GM21825 (cell line): ENCODE data around the gene RABIF.
A peak's percentile ranks its signal among the peaks of the same experiment; 100 is the strongest.

ENCODE experiments used
- ATAC-seq: cut with Tn5 transposase; IDR thresholded peaks from one replicate; pipeline ENCODE4 v1.9.1; 2021; ENCODE audit warnings: mild to moderate bottlenecking, moderate library complexity; ENCODE audit not compliant: unreplicated experiment

Gene RABIF

GRCh38 chr1:202879128-202879527, 9.8 kb downstream of the RABIF start:
- ATAC-seq: no peak

GRCh38 chr1:202873026-202873425, 15.9 kb downstream of the RABIF start:
- ATAC-seq: no peak

- no peak for ATAC-seq
Observed at GRCh38 chr1:202871367-202871766, 17.6 kb downstream of the RABIF start.

GRCh38 chr1:202862679-202863560, 26.0 kb downstream of the RABIF start:
- no peak for ATAC-seq

- ATAC-seq: peak; percentile 83
Observed at GRCh38 chr1:202861420-202862132, 27.4 kb downstream of the RABIF start.

GRCh38 chr1:202860744-202861419, 28.1 kb downstream of the RABIF start:
- ATAC-seq: no peak

GRCh38 chr1:202858789-202859414, 30.0 kb downstream of the RABIF start:
- no peak for ATAC-seq

GRCh38 chr1:202858331-202858730, 30.6 kb downstream of the RABIF start:
- no peak for ATAC-seq

GRCh38 chr1:202857136-202857610, 31.8 kb downstream of the RABIF start:
- no peak for ATAC-seq

- no peak for ATAC-seq
Observed at GRCh38 chr1:202856014-202856413, 32.9 kb downstream of the RABIF start.

- no peak for ATAC-seq
Observed at GRCh38 chr1:202854787-202855186, 34.2 kb downstream of the RABIF start.

- no peak for ATAC-seq
Observed at GRCh38 chr1:202852163-202852904, 36.6 kb downstream of the RABIF start.

GRCh38 chr1:202850593-202851362, 38.2 kb downstream of the RABIF start:
- no peak for ATAC-seq

- no peak for ATAC-seq
Observed at GRCh38 chr1:202848191-202848542, 40.8 kb downstream of the RABIF start.

- ATAC-seq: no peak
Observed at GRCh38 chr1:202844935-202845334, 44.0 kb downstream of the RABIF start.

- no peak for ATAC-seq
Observed at GRCh38 chr1:202844259-202844658, 44.7 kb downstream of the RABIF start.

GRCh38 chr1:202843081-202843480, 45.9 kb downstream of the RABIF start:
- no peak for ATAC-seq

GRCh38 chr1:202837746-202838262, 51.1 kb downstream of the RABIF start:
- no peak for ATAC-seq

- no peak for ATAC-seq
Observed at GRCh38 chr1:202836623-202837403, 52.1 kb downstream of the RABIF start.
